HCEC 1CT (cell line): ENCODE results near the gene SUN5.

ENCODE experiments used
- DNase-seq: peaks from one replicate; pipeline ENCODE4 v3.0.0-alpha.2; 2017

The SUN5 gene

DNA sequence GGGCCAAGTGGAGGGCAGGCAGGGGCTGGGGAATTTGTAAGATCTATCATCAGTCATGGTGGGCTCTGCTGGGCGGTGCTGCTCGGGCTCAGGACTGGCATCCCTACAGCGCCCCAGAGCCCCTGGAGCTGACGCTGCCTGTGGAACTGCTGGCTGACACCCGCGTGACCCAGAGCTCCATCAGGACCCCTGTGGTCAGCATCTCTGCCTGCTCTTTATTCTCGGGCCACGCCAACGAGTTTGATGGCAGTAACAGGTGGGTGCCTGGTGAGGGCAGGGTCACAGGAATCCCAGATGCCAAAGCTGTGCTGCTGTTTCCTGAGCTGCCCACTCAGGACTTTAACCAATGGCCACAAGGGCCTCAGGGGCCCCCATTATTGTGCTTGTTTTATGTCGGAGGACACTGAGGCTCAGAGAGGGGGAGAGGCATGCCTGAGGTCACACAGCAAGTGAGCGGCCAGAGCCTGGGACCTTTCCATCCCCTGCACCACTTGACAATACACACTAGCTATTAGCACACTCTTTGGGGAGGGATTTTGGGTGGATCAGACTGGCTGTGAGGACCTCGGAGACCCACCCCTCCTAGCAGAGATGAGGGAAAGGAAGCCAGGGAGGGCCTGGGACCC is 9.6 kb upstream of the SUN5 start:
- DNase-seq: no peak

DNA sequence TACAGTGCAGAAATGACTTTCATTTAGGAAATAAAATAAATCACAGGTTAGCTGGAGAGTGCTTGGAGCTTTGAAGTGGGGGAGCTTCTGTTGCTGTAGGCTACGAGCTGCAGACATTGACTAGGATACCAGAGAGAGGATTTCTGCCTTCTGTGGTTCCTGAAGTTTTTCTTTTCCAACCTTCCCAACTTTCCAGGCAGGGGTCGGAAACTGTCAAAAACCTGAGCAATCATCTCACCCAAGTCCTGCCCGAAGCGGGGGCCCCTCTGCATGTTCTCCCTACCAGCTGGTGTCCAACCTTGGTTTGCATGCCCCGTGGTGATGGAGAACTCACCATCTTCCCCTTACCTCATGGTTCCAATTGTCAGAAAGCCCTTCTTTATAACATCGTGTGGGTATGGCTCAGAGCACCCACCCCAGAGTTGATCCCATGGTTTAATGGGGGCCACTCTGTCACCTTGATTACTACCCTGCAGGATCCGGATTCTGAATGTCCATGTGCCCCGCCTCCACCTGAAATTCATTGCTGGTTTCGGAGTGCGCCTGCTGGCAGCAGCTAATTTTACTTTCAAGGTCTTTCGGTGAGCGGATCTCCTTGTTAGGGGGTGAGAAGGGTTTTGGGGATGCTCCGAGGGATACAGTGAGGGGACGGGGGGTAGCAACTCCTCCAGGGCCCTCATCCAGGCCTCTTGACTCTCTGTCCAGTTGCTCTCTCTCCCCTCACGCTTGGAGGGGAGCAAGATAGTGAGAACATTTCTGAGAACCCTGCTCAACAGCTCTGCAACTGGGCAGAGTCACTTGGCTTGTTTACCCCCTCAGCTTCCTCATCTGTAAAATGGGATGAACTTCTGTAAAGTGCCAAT is 8.3 kb upstream of the SUN5 start:
- no peak for DNase-seq

DNA sequence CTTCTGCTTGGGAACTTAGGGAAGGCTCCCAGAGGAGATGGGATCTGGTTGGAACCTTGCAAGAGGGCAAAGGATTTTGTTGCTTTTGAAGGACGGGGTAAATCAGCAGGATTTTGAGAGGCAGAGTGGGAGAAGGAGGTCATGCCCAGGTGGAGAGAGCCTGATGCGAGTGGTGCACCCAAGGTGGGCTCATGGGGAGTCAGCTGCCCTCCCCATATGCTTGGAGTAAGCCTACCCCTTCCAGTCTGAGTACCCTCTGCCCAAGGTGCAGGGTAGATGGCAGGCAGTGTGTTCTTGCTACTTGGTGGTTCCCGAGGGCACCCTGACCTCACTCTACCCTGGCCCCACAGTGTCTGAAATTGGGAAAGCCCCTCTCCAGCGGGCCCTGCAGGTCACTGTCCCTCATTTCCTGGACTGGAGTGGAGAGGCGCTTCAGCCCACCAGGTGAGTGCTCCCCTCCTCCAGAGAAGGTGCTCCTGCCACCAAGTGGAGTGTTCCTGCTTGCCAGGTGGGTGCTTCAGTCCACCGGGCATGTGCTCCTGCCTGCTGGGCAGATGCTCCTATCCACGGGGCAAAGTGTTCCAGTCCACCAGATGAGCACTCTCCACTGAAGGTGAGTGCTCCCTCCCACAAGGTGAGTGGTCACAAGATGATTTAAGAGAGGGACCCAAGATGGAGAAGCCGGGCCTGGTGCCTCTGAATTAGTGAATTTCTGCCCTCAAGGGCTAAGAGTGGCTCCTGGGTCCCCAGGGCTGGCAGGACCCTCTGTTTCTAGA is 6.6 kb upstream of the SUN5 start:
- DNase-seq: no peak

DNA sequence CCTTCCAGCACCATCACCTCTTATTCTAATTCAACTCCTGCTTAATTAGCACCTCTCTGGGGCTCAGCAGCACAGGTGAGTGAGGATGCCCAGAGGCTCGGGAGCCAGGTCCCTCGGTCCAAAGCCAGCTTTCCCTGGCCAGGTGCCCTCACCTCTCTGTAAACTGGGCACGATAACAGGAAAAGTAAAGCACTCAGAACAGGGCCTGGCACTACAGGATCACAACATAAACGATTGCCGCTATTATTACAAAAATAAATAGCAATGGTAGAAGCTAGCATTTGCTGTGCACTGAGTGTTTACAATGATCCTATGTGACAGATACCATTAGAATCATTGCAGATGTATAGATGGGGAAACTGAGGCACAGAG is 5.9 kb upstream of the SUN5 start:
- DNase-seq: no peak

DNA sequence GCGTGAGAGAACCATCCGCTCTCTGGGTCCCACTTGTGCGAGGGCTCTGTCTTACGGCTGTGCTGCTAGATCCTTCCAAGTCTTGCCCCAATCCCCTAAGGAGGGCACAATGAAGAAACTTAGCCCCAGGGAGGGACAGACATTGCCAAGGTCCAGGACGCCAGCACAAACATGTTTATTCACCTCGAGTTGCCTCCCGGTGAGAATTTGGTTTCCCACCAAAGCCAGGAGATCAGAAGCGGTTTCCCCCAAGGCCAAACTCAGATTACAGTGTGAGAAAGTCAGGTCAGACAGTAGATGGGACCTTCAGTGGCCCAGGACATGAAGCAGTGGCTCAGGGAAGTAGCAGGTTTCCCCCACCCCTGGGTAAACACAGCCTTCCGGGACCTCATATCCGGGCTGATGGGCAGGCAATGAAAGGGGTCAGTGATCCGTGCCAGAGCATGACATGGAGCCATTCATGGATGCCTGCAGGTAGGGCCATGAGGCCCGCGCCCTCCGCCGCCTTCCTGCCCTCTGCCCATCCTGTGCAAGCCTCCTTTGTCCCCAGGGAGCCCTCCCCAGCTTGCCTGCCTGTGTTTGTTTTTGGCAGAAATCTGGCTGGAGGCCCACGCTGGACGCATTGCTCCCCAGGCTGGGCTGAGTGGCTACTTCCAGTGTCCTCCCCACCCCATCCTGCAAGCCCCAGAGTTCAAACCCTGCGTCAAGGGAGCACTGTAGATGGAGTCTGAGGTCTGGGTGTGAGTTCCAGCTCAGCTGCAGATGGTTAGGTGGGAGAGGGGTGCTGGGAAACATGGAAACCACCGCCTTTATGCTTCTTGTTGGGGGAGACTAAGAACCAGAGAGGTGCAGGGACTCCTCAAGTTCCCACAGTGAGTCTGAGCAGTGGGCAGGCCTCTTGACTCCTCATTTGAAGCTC is 5.2 kb upstream of the SUN5 start:
- no peak for DNase-seq

DNA sequence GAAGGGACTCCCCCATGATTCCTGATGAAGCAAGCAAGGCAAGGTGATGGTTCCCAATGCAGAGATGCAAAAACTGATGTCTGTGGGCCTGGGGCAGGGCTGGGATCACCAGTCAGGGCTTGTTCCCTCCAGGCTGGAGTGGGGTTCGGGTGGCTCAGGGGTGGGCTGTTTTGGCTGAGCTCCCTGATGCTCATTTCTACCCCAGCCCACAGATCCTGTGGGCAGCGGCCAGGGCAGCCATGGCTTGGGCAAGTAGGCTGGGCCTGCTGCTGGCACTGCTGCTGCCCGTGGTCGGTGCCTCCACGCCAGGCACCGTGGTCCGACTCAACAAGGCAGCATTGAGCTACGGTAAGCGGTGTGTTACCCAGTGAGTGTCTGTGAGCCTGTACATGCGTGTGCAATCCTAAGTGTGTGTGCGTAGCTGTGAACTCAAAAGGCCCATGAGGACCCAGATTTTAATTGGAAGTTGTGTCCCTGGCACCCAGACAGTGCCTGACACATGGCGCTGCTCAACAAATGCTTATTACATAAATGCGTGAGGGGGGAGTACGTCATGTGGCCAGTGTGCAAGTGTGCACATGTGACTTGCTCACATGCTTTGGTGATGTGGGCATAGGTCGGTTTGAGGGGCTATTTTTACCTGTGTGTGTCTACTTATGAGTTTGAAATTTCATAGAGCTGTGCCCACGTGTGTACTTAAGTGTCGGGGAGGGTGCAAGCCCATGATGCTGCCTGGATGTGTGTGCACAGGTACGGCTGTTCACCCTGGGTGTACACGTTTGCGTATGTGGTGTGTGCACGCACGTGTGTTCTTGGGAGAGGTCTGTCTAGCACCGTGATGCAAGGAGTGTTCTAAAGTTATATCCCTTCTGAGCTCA is 4.3 kb upstream of the SUN5 start:
- DNase-seq: no peak

DNA sequence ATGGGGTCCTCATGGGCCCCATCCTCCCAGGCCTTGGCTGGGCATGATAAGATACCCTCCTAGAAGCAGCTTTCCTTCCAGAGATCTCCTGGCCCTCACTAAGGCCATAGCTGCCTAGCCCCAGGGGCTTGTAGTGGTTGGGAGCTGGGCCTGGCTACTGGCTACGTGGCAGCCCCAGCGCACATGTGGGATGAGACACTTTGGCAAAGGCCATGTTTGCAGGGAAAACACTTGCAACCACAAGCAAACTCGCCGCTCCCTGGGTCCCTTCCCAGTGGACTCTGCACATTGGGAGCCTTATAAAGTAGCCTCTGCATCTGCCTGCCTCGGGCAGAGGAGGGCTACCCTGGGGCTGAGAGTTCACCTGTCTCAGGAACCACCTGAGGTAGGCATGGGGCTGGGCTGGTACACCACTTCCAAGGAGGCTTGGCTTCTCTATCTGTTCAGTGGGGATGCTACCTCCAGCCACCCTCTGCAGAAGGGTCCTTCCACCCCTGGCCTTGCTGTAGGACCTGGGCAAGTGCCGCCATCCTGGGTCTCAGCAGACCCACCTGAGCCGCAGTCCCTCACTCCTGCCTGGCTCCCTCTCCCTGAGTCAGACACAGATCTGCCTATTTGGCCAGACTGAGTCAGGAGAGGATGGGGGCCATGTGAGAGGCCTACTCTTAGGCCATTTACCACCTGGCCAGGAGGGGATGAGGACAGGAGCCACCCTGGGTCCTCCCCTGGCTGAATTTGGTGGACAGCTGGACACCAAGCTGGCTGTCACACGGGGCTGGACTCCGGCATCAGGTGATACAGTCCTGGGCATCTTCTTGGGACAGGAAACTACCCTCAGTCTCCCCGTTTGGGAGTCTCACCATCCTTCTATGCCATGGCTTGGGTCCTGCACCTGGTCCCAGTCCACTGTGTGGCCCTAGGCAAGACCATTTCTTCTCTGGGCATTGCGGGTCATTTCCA is 3.4 kb upstream of the SUN5 start, which contains the start of gene BPIFB2:
BPIFB2 (plus strand) TSS at position 329 of the 960 bp plus-strand sequence. CDS start 871 bp downstream, outside the sequence.
- no peak for DNase-seq

DNA sequence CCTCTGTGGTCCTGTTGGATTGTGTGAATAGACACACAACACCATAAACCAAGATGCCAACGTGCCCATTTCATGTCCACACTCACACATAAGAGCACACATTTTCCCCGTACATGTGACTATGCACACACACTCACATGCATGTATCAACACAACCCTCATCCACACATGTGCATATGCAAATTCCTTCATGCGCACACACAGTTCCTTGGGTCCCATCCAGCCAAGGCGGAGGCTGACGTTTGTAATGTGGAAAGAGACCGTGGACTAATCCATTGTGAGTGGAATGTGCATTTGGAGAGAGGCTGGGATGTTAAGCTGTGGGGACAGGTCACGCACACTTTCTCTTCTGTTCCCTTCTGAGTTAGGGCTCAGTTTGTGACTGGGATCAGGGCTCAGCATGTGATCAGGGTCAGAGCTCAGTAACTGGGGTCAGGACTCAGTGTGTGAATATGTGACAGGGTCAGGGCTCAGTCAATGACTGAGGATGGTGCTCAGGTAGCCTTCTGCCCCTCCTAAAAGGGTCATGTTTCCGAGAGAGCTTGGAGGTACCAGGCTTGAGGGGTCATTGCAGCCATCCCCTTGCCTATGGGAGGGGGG is 2.6 kb upstream of the SUN5 start:
- no peak for DNase-seq

GRCh38 chr20:33005908-33006775 is 1.9 kb upstream of the SUN5 start:
- DNase-seq: no peak

- no peak for DNase-seq
Observed at GRCh38 chr20:33005132-33005566, 916 bp upstream of the SUN5 start.

DNA sequence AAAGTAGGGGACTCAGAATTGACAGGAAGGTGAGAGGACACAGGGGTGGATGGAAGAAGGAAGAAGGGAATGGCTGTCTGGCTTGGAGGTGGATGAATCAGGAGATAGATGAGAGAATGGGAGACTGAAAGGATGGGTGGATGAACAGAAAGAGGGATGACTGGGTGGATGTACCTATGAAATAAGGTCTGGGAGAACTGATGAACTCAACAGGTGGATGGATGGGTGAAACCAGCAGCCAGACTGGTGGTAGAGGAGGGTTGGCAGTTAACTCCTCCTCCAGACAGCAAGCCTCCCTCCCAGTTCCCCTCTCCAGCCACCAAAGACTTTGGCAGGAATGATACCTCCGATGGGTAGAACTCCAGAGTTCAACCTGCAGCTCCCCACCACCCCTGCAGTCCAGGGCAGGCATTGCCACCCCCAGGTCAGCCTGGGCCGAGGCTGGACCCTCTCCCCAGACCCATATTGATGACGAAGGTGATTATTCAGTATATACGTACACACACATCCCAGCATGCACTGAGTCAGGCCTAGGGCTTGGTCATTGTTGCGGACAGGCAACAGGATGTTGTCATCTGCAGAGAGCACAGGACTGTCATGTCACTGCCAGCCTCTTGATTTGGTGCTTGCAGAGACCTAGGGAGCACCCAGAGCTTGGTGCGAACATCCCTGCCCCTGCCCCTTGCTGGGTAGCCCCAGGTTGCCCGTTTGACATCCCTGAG is 2.0 kb downstream of the SUN5 start:
- no peak for DNase-seq

DNA sequence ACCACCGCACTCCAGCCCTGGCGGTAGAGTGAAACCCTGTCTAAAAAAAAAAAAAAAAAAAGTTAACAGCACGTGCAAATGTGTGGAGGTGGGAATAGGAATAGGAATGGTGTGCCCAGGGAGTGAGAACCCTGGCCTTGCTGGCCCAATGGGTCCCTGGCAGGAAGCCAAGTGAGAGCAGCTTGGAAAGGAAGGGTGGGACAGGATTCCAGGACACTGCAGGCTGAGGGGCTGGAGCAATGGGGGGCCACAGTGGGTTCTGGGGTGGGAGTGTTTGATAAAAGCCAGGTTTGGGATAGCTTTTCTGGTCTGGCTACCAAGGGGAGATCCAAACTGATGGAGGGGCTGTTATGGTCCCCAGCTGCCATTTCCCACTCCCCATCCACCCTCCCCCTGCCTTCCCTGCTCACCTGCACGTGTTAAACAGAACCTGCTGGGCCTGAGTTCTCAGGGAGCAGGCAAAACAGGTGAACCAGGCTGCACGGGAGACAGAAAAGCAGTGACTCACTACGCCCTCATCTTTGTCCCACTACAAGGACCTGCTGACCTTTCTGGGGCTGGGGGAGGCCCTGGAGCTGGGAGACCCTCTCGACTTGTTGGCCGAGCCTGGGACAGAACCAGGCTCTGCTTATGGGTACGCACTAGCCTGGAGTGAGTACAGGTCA is 3.3 kb downstream of the SUN5 start:
- no peak for DNase-seq

- DNase-seq: no peak
Observed at GRCh38 chr20:32999603-33000250, 4.5 kb downstream of the SUN5 start.

GRCh38 chr20:32997431-32997830 is 6.8 kb downstream of the SUN5 start:
- no peak for DNase-seq

DNA sequence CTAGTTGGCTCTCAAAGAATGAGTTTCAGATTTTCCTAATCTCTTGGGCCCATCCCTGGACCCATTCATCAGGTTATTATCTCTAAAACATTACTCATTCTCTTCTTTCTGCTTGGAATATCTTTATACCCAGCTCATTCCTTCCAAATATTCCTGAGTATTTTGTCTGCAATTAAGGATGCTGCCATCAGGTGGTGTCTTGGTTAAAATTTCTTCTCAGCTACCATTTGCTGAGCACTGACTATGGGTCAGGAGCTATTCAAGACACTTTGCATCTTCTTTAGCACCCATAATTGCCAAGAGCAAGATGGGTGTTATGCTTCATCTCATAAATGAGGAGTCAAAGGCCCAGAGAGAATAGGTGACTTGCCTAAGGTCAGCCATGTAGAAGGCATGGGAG is 8.4 kb downstream of the SUN5 start:
- DNase-seq: no peak

- no peak for DNase-seq
Observed at GRCh38 chr20:32993496-32994050, 10.7 kb downstream of the SUN5 start.
